HepG2 (cell line): ENCODE results near the gene PCDHB14.
"Not testable (repeated sequence)": the region's sequence is repeated elsewhere in the genome, so short reads cannot be mapped to it uniquely, and the experiment has no call there.

Experiments used
- ATF7 ChIP-seq, 2 experiments: fragments of 450-650 bp in 1 of 2; sonication (generic) in 1 of 2; formaldehyde crosslinking in 1 of 2; IDR thresholded peaks; 2 replicates each; pipeline versions ENCODE4 v1.4.0 to v1.6.1; 2016 to 2020; ENCODE audit warnings: antibody characterized with exemption in 1 of 2, mild to moderate bottlenecking in 1 of 2, missing genetic modification reagents in 1 of 2
- CENPT ChIP-seq: sonication (generic); formaldehyde crosslinking; IDR thresholded peaks from 2 replicates; pipeline ENCODE4 v1.8.0; 2022; ENCODE audit warnings: low read depth, mild to moderate bottlenecking, moderate library complexity, missing genetic modification reagents
- CTCF ChIP-seq: sonication (generic); formaldehyde crosslinking; IDR thresholded peaks from 2 replicates; pipeline ENCODE4 v1.5.0; 2020; ENCODE audit warnings: mild to moderate bottlenecking, missing genetic modification reagents, moderate library complexity
- EP300 ChIP-seq, 3 experiments: sonication (generic) in 1 of 3; formaldehyde crosslinking in 1 of 3; IDR thresholded peaks; 2 replicates each; pipeline versions ENCODE4 v1.5.1 to v1.6.1; 2011 to 2020; ENCODE audit warnings: low read depth in 2 of 3, low read length in 2 of 3, borderline replicate concordance in 1 of 3, improper control_type of control experiment in 1 of 3, mild to moderate bottlenecking in 1 of 3, missing genetic modification reagents in 1 of 3, moderate library complexity in 1 of 3
- MAX ChIP-seq: IDR thresholded peaks from 2 replicates; pipeline ENCODE4 v1.6.1; 2012; ENCODE audit warnings: inconsistent platforms
- NFKBIZ ChIP-seq: IDR thresholded peaks from 2 replicates; pipeline ENCODE4 v1.6.1; 2018; ENCODE audit warnings: missing genetic modification reagents, missing compliant biosample characterization
- PRPF4 ChIP-seq: fragments of 200-400 bp; formaldehyde crosslinking; IDR thresholded peaks from 2 replicates; pipeline ENCODE4 v1.6.1; 2016; ENCODE audit warnings: low read length, low read depth; ENCODE audit not compliant: poor library complexity, severe bottlenecking
- USF2 ChIP-seq, 2 experiments: sonication (generic) in 1 of 2; formaldehyde crosslinking in 1 of 2; IDR thresholded peaks; 2 replicates each; pipeline versions ENCODE4 v1.5.1 to v1.6.1; 2011 to 2020; ENCODE audit warnings: borderline replicate concordance in 1 of 2, low read depth in 1 of 2, low read length in 1 of 2, mild to moderate bottlenecking in 1 of 2, missing genetic modification reagents in 1 of 2, moderate library complexity in 1 of 2
- ZBTB2 ChIP-seq: sonication (generic); formaldehyde crosslinking; IDR thresholded peaks from 2 replicates; pipeline ENCODE4 v1.8.0; 2022; ENCODE audit warnings: low read depth, missing genetic modification reagents
- ZBTB7A ChIP-seq: sonication (generic); formaldehyde crosslinking; IDR thresholded peaks from 2 replicates; pipeline ENCODE4 v1.8.0; 2022; ENCODE audit warnings: mild to moderate bottlenecking, missing genetic modification reagents
- ZNF33B ChIP-seq: sonication (generic); formaldehyde crosslinking; IDR thresholded peaks from 2 replicates; pipeline ENCODE4 v1.5.1; 2020; ENCODE audit warnings: mild to moderate bottlenecking, missing genetic modification reagents

- not testable (repeated sequence) for TF ChIP-seq PRPF4; ZNF33B (CRISPR knock-in tag); ATF7 (IDR thresholded peaks at IDR 0.05); ATF7 (CRISPR knock-in tag; IDR thresholded peaks at IDR 0.05); CTCF (CRISPR knock-in tag); ZBTB7A (CRISPR knock-in tag); USF2 (IDR thresholded peaks at IDR 0.05; ENCODE audit: low read depth, low read length); USF2 (CRISPR knock-in tag; IDR thresholded peaks at IDR 0.05; ENCODE audit: borderline replicate concordance); CENPT (CRISPR knock-in tag); MAX; NFKBIZ (CRISPR knock-in tag); EP300 (IDR thresholded peaks at IDR 0.05; ENCODE audit: low read depth in 2 of 2, low read length in 2 of 2); EP300 (CRISPR knock-in tag; IDR thresholded peaks at IDR 0.05; ENCODE audit: borderline replicate concordance); ZBTB2 (CRISPR knock-in tag)
Observed at GRCh38 chr5:141194332-141194731, 28.8 kb upstream of the PCDHB14 start.
